ENCODE results near the gene NOL6.
A peak's percentile ranks its signal among the peaks of the same experiment; 100 is the strongest.

Gene NOL6

DNA sequence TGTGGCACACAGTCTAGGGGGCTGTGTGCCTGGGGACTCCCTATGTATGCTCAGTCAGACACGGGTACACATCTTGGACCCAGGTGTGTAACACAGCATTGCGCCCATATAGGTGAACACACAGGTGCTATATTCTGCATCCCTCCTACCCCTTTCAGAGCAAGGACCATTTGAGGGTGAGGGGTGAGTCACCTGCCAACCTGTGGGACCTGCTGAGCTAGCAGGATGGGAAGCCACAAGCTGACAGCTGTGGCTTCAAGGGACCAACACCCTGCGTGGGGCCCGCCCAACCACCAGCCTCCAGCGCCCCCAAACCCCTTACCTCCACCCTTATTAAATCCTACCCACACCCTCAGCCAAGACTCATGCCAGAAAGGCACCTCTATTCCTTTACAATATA, 56.7 kb downstream of the NOL6 start:
- DNase-seq (ENCODE audit: low read depth), result no peak
- no peak overlapping the region for H3K4me3 ChIP-seq (ENCODE audit: control insufficient read depth, low read depth, low read length)
- TF ChIP-seq, protein P1, sequence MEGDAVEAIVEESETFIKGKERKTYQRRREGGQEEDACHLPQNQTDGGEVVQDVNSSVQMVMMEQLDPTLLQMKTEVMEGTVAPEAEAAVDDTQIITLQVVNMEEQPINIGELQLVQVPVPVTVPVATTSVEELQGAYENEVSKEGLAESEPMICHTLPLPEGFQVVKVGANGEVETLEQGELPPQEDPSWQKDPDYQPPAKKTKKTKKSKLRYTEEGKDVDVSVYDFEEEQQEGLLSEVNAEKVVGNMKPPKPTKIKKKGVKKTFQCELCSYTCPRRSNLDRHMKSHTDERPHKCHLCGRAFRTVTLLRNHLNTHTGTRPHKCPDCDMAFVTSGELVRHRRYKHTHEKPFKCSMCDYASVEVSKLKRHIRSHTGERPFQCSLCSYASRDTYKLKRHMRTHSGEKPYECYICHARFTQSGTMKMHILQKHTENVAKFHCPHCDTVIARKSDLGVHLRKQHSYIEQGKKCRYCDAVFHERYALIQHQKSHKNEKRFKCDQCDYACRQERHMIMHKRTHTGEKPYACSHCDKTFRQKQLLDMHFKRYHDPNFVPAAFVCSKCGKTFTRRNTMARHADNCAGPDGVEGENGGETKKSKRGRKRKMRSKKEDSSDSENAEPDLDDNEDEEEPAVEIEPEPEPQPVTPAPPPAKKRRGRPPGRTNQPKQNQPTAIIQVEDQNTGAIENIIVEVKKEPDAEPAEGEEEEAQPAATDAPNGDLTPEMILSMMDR (conservative IDR thresholded peaks at IDR 0.05; ENCODE audit: control insufficient read depth, insufficient read depth, low read depth, low read length), result no peak

DNA sequence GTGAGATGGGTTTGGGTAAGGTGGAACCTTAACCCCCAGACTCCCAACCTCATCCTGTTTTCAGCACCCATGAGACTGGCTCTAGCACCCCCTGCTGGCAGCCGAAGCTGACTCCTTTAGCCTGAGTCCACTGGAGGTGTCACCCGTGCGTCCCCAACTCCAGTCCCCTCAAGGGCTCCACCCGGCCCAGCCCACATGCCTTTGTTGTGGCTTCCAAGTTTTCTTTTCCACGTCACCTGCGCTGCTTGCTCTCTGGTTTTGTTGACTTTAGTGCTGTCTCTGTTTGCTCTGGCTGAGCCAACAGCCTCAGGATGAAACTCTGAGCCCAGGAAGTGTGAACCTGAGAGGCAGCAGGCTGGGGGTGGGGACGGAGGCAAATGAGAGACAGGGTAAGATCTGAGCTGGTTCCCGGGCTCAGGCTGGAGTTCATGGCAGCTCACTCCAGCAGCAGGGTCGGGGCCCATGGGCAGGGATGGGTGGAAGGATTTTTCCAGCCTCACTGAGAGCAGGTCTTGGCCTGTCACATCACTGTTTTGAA, 58.2 kb downstream of the NOL6 start:
- TF ChIP-seq, protein P1 (conservative IDR thresholded peaks at IDR 0.05; ENCODE audit: control insufficient read depth, insufficient read depth, low read depth, low read length), result peak; percentile 79
- H3K4me3 ChIP-seq (ENCODE audit: control insufficient read depth, low read depth, low read length), result no peak overlapping the region
- peak; percentile 51 for DNase-seq (ENCODE audit: low read depth)

DNA sequence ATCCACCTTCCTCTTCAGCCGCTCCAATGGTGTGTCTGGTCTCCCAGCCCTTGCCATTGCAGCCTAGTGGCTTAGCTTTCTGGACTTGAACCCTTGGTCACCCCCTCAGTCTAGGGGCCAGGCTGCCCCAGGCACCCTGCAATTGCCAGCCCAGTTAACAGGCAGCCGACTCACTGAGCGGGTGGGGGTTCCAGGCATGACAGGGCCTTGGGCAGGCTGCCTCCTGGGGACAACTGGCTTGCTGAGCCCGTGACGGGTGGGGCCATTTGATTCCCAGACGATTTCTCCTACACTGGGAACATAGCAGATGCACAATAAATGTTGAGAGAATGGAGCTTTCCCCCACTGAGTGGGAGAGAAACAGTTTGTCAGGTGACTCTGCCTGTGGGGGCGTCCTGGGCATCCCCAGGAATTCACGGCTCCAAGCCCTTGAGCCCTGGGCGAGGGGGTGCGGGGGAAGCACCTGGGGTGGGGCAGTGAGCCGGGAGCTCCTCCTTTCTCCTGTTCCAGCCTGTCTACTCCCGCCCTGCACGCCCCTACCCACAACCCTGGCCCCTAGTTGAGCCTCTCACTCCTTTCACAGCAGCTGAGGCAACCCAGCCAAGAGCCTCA, 58.7 kb downstream of the NOL6 start:
- H3K4me3 ChIP-seq (ENCODE audit: control insufficient read depth, low read depth, low read length), result no peak overlapping the region
- no peak for DNase-seq (ENCODE audit: low read depth)
- TF ChIP-seq, protein P1 (conservative IDR thresholded peaks at IDR 0.05; ENCODE audit: control insufficient read depth, insufficient read depth, low read depth, low read length), result no peak

DNA sequence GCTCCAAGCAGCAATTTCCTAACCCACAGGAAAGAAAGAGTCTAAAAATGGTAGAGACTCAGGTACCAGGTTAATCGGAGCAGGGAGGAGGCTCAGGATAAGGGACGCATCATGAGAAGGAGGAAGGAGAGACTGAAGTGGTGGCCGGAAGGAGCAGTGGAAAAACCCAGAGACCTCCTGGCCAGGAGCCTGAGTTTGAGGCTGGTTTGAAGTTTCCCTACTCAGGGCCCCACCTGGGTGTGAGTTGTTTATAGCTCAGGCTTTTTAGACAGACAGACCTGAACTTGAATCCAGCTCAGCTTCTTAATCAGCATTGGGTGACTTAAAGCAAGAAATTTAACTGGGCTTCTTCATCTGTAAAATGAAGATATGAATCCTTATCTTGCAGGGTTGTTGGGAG, 59.5 kb downstream of the NOL6 start:
- no peak overlapping the region for H3K4me3 ChIP-seq (ENCODE audit: control insufficient read depth, low read depth, low read length)
- DNase-seq (ENCODE audit: low read depth), result no peak

More for the DNA sequence above, 59.5 kb downstream of the NOL6 start:
- TF ChIP-seq, protein P1 (conservative IDR thresholded peaks at IDR 0.05; ENCODE audit: control insufficient read depth, insufficient read depth, low read depth, low read length), result no peak
